ENCODE measurements around the gene JAZF1. TPM values are rescaled to one million over a fixed set of nuclear protein-coding genes. Genes with fewer than 3 reads are reported as not detected.
A peak's percentile ranks its signal among the peaks of the same experiment; 100 is the strongest.

JAZF1 gene
- total and polyA plus RNA-seq, 3 experiments from 2014 or later = 3.2 to 5.1 (median 4.9) TPM

- Mint-ChIP-seq H3K36me3 (peaks cover 3 to 8% (median 4%) of the 10 kb centered on the region in 3 donors), H3K27ac (no peak overlapping the region), H3K4me1 (peaks cover 5 to 24% (median 15%) of the 10 kb centered on the region in 3 donors), H3K9me3 (no peaks in the 10 kb centered on the region), H3K27me3 (no peaks in the 10 kb centered on the region), H3K4me3 (no peak overlapping the region)
- Histone ChIP-seq H3K4me1 (ENCODE audit: insufficient read depth, low read length) (no peaks in the 10 kb centered on the region), H3K27ac (ENCODE audit: low read depth, low read length) (no peak overlapping the region), H3K36me3 (ENCODE audit: insufficient read depth, low read length) (no peaks in the 10 kb centered on the region), H3K4me3 (ENCODE audit: low read length) (no peak overlapping the region), H3K9me3 (ENCODE audit: low read length) (no peaks in the 10 kb centered on the region), H3K27me3 (ENCODE audit: insufficient read depth, low read length, poor library complexity, severe bottlenecking) (no peaks in the 10 kb centered on the region)
- ChIA-PET POLR2A (no interaction called here), CTCF (no interaction called here)
- no peak for DNase-seq
Measured at GRCh38 chr7:28137463-28137862, 43.1 kb downstream of the JAZF1 start.

GRCh38 chr7:28136885-28137284, 43.7 kb downstream of the JAZF1 start:
- peaks cover 3 to 8% (median 4%) of the 10 kb centered on the region in 3 donors for H3K36me3 Mint-ChIP-seq
- Histone ChIP-seq H3K4me3 (ENCODE audit: low read length) (no peak overlapping the region), H3K36me3 (ENCODE audit: insufficient read depth, low read length) (no peaks in the 10 kb centered on the region), H3K27me3 (ENCODE audit: insufficient read depth, low read length, poor library complexity, severe bottlenecking) (no peaks in the 10 kb centered on the region), H3K4me1 (ENCODE audit: insufficient read depth, low read length) (no peaks in the 10 kb centered on the region), H3K27ac (ENCODE audit: low read depth, low read length) (no peak overlapping the region), H3K9me3 (ENCODE audit: low read length) (no peaks in the 10 kb centered on the region)
- peaks cover 5 to 24% (median 15%) of the 10 kb centered on the region in 3 donors for H3K4me1 Mint-ChIP-seq
- H3K27ac Mint-ChIP-seq = no peak overlapping the region
- POLR2A ChIA-PET = no interaction called here
- no peak overlapping the region for H3K4me3 Mint-ChIP-seq
- DNase-seq = no peak
- CTCF ChIA-PET = no interaction called here
- H3K9me3 Mint-ChIP-seq = no peaks in the 10 kb centered on the region
- no peaks in the 10 kb centered on the region for H3K27me3 Mint-ChIP-seq

GRCh38 chr7:28136420-28136819, 44.2 kb downstream of the JAZF1 start:
- POLR2A ChIA-PET = no interaction called here
- Mint-ChIP-seq H3K27me3 (no peaks in the 10 kb centered on the region), H3K9me3 (no peaks in the 10 kb centered on the region), H3K27ac (no peak overlapping the region), H3K36me3 (peaks cover 3 to 8% (median 4%) of the 10 kb centered on the region in 3 donors), H3K4me3 (no peak overlapping the region), H3K4me1 (peaks cover 5 to 24% (median 15%) of the 10 kb centered on the region in 3 donors)
- Histone ChIP-seq H3K9me3 (ENCODE audit: low read length) (no peaks in the 10 kb centered on the region), H3K4me1 (ENCODE audit: insufficient read depth, low read length) (no peaks in the 10 kb centered on the region), H3K4me3 (ENCODE audit: low read length) (no peak overlapping the region), H3K27ac (ENCODE audit: low read depth, low read length) (no peak overlapping the region), H3K36me3 (ENCODE audit: insufficient read depth, low read length) (no peaks in the 10 kb centered on the region), H3K27me3 (ENCODE audit: insufficient read depth, low read length, poor library complexity, severe bottlenecking) (no peaks in the 10 kb centered on the region)
- CTCF ChIA-PET = no interaction called here
- DNase-seq = no peak

- no peak overlapping the region for H3K27ac ChIP-seq (ENCODE audit: low read depth, low read length)
- H3K27me3 Mint-ChIP-seq = no peaks in the 10 kb centered on the region
- H3K4me1 ChIP-seq (ENCODE audit: insufficient read depth, low read length) = no peaks in the 10 kb centered on the region
- DNase-seq = no peak
- H3K9me3 Mint-ChIP-seq = no peaks in the 10 kb centered on the region
- POLR2A ChIA-PET = no interaction called here
- H3K27ac Mint-ChIP-seq = peak overlapping the region in 2 of 8 donors; percentile 18 to 23
- no peaks in the 10 kb centered on the region for H3K36me3 ChIP-seq (ENCODE audit: insufficient read depth, low read length)
- H3K36me3 Mint-ChIP-seq = peaks cover 3 to 8% (median 4%) of the 10 kb centered on the region in 3 donors
- no peaks in the 10 kb centered on the region for H3K9me3 ChIP-seq (ENCODE audit: low read length)
- H3K4me3 ChIP-seq (ENCODE audit: low read length) = no peak overlapping the region
- no peaks in the 10 kb centered on the region for H3K27me3 ChIP-seq (ENCODE audit: insufficient read depth, low read length, poor library complexity, severe bottlenecking)
- peaks cover 5 to 24% (median 15%) of the 10 kb centered on the region in 3 donors for H3K4me1 Mint-ChIP-seq
- CTCF ChIA-PET = no interaction called here
- H3K4me3 Mint-ChIP-seq = no peak overlapping the region
Measured at GRCh38 chr7:28135760-28136159, 44.8 kb downstream of the JAZF1 start.

GRCh38 chr7:28135315-28135714, 45.3 kb downstream of the JAZF1 start:
- peaks cover 3 to 8% (median 4%) of the 10 kb centered on the region in 3 donors for H3K36me3 Mint-ChIP-seq
- Histone ChIP-seq H3K4me3 (ENCODE audit: low read length) (no peak overlapping the region), H3K27ac (ENCODE audit: low read depth, low read length) (no peak overlapping the region), H3K36me3 (ENCODE audit: insufficient read depth, low read length) (no peaks in the 10 kb centered on the region), H3K9me3 (ENCODE audit: low read length) (no peaks in the 10 kb centered on the region), H3K27me3 (ENCODE audit: insufficient read depth, low read length, poor library complexity, severe bottlenecking) (no peaks in the 10 kb centered on the region), H3K4me1 (ENCODE audit: insufficient read depth, low read length) (no peaks in the 10 kb centered on the region)
- no peaks in the 10 kb centered on the region for H3K27me3 Mint-ChIP-seq
- peaks cover 5 to 24% (median 15%) of the 10 kb centered on the region in 3 donors for H3K4me1 Mint-ChIP-seq
- H3K4me3 Mint-ChIP-seq = no peak overlapping the region
- ChIA-PET CTCF (no interaction called here), POLR2A (no interaction called here)
- peak overlapping the region in 1 of 8 donors; percentile 71 for H3K27ac Mint-ChIP-seq
- H3K9me3 Mint-ChIP-seq = no peaks in the 10 kb centered on the region
- DNase-seq = no peak

GRCh38 chr7:28133872-28134271, 46.7 kb downstream of the JAZF1 start:
- no peak for DNase-seq
- Mint-ChIP-seq H3K9me3 (no peaks in the 10 kb centered on the region), H3K4me3 (no peak overlapping the region), H3K27me3 (no peaks in the 10 kb centered on the region), H3K4me1 (peaks cover 9 to 30% (median 20%) of the 10 kb centered on the region in 3 donors), H3K36me3 (peaks cover 3 to 6% (median 4%) of the 10 kb centered on the region in 3 donors), H3K27ac (no peak overlapping the region)
- H3K36me3 ChIP-seq (ENCODE audit: insufficient read depth, low read length) = no peaks in the 10 kb centered on the region
- no peaks in the 10 kb centered on the region for H3K9me3 ChIP-seq (ENCODE audit: low read length)
- H3K27ac ChIP-seq (ENCODE audit: low read depth, low read length) = no peak overlapping the region
- POLR2A ChIA-PET = no interaction called here
- H3K4me3 ChIP-seq (ENCODE audit: low read length) = no peak overlapping the region
- CTCF ChIA-PET = no interaction called here
- H3K27me3 ChIP-seq (ENCODE audit: insufficient read depth, low read length, poor library complexity, severe bottlenecking) = no peaks in the 10 kb centered on the region
- no peaks in the 10 kb centered on the region for H3K4me1 ChIP-seq (ENCODE audit: insufficient read depth, low read length)

- H3K4me1 ChIP-seq (ENCODE audit: insufficient read depth, low read length) = no peaks in the 10 kb centered on the region
- no peak overlapping the region for H3K27ac ChIP-seq (ENCODE audit: low read depth, low read length)
- POLR2A ChIA-PET = no interaction called here
- Mint-ChIP-seq H3K36me3 (peaks cover 3 to 6% (median 4%) of the 10 kb centered on the region in 3 donors), H3K27ac (peak overlapping the region in 1 of 8 donors; percentile 54), H3K4me3 (no peak overlapping the region), H3K9me3 (no peaks in the 10 kb centered on the region), H3K4me1 (peaks cover 14 to 35% (median 24%) of the 10 kb centered on the region in 3 donors), H3K27me3 (no peaks in the 10 kb centered on the region)
- CTCF ChIA-PET = no interaction called here
- no peak overlapping the region for H3K4me3 ChIP-seq (ENCODE audit: low read length)
- no peaks in the 10 kb centered on the region for H3K27me3 ChIP-seq (ENCODE audit: insufficient read depth, low read length, poor library complexity, severe bottlenecking)
- DNase-seq = no peak
- no peaks in the 10 kb centered on the region for H3K36me3 ChIP-seq (ENCODE audit: insufficient read depth, low read length)
- H3K9me3 ChIP-seq (ENCODE audit: low read length) = no peaks in the 10 kb centered on the region
Measured at GRCh38 chr7:28132959-28133870, 47.4 kb downstream of the JAZF1 start.

- no peak for DNase-seq
- no peaks in the 10 kb centered on the region for H3K9me3 ChIP-seq (ENCODE audit: low read length)
- H3K27ac Mint-ChIP-seq = no peak overlapping the region
- ChIA-PET CTCF (interaction anchor here (1.1 to 1.3 kb wide), 3 partner anchors 34 to 934 kb away, joined by 3 to 4 read pairs (median 3); no protein-coding TSS in a partner anchor), POLR2A (no interaction called here)
- H3K4me1 Mint-ChIP-seq = peaks cover 10 to 32% (median 14%) of the 10 kb centered on the region in 3 donors
- no peak overlapping the region for H3K4me3 ChIP-seq (ENCODE audit: low read length)
- no peaks in the 10 kb centered on the region for H3K9me3 Mint-ChIP-seq
- H3K27me3 Mint-ChIP-seq = no peaks in the 10 kb centered on the region
- H3K36me3 ChIP-seq (ENCODE audit: insufficient read depth, low read length) = no peaks in the 10 kb centered on the region
- no peak overlapping the region for H3K4me3 Mint-ChIP-seq
- H3K27me3 ChIP-seq (ENCODE audit: insufficient read depth, low read length, poor library complexity, severe bottlenecking) = no peaks in the 10 kb centered on the region
- H3K4me1 ChIP-seq (ENCODE audit: insufficient read depth, low read length) = no peaks in the 10 kb centered on the region
- peaks cover 0 to 8% (median 6%) of the 10 kb centered on the region in 3 donors for H3K36me3 Mint-ChIP-seq
- no peak overlapping the region for H3K27ac ChIP-seq (ENCODE audit: low read depth, low read length)
Measured at GRCh38 chr7:28130277-28130676, 50.3 kb downstream of the JAZF1 start.
